ENCODE data around the gene SMG6.
"Not testable (repeated sequence)": the region's sequence is repeated elsewhere in the genome, so short reads cannot be mapped to it uniquely, and the experiment has no call there.

SMG6 gene

GRCh38 chr17:2181206-2181896, 122.2 kb downstream of the SMG6 start:
- DNase-seq (ENCODE audit: low read depth in 2 of 3, low spot score in 1 of 3), result no peak

- DNase-seq (ENCODE audit: low read depth in 2 of 3, low spot score in 1 of 3), result no peak
Measured at GRCh38 chr17:2180768-2181167, 122.8 kb downstream of the SMG6 start.

GRCh38 chr17:2179615-2180295, 123.8 kb downstream of the SMG6 start:
- no peak for DNase-seq (ENCODE audit: low read depth in 2 of 3, low spot score in 1 of 3)

GRCh38 chr17:2178798-2179501, 124.6 kb downstream of the SMG6 start:
- no peak for DNase-seq (ENCODE audit: low read depth in 2 of 3, low spot score in 1 of 3)

GRCh38 chr17:2177235-2177811, 126.3 kb downstream of the SMG6 start:
- no peak for DNase-seq (ENCODE audit: low read depth in 2 of 3, low spot score in 1 of 3)

GRCh38 chr17:2176499-2177169, 127.0 kb downstream of the SMG6 start:
- DNase-seq (ENCODE audit: low read depth in 2 of 3, low spot score in 1 of 3), result no peak

- no peak for DNase-seq (ENCODE audit: low read depth in 2 of 3, low spot score in 1 of 3)
Measured at GRCh38 chr17:2175294-2175628, 128.3 kb downstream of the SMG6 start.

- DNase-seq (ENCODE audit: low read depth in 2 of 3, low spot score in 1 of 3), result no peak
Measured at GRCh38 chr17:2174468-2175293, 128.9 kb downstream of the SMG6 start.

GRCh38 chr17:2174014-2174413, 129.6 kb downstream of the SMG6 start:
- no peak for DNase-seq (ENCODE audit: low read depth in 2 of 3, low spot score in 1 of 3)

- no peak for DNase-seq (ENCODE audit: low read depth in 2 of 3, low spot score in 1 of 3)
Measured at GRCh38 chr17:2172999-2173398, 130.6 kb downstream of the SMG6 start.

GRCh38 chr17:2172077-2172851, 131.3 kb downstream of the SMG6 start:
- DNase-seq (ENCODE audit: low read depth in 2 of 3, low spot score in 1 of 3), result no peak

GRCh38 chr17:2171702-2172076, 131.9 kb downstream of the SMG6 start:
- no peak for DNase-seq (ENCODE audit: low read depth in 2 of 3, low spot score in 1 of 3)

- DNase-seq (ENCODE audit: low read depth in 2 of 3, low spot score in 1 of 3), result no peak
Measured at GRCh38 chr17:2170023-2170422, 133.6 kb downstream of the SMG6 start.

GRCh38 chr17:2165723-2166122, 137.9 kb downstream of the SMG6 start:
- DNase-seq (ENCODE audit: low read depth in 2 of 3, low spot score in 1 of 3), result not testable (repeated sequence)

GRCh38 chr17:2158396-2158780, 145.2 kb downstream of the SMG6 start:
- DNase-seq (ENCODE audit: low read depth in 2 of 3, low spot score in 1 of 3), result no peak

- no peak for DNase-seq (ENCODE audit: low read depth in 2 of 3, low spot score in 1 of 3)
Measured at GRCh38 chr17:2157675-2158395, 145.8 kb downstream of the SMG6 start.

GRCh38 chr17:2157081-2157480, 146.5 kb downstream of the SMG6 start:
- no peak for DNase-seq (ENCODE audit: low read depth in 2 of 3, low spot score in 1 of 3)

- DNase-seq (ENCODE audit: low read depth in 2 of 3, low spot score in 1 of 3), result no peak
Measured at GRCh38 chr17:2156666-2157065, 146.9 kb downstream of the SMG6 start.

- DNase-seq (ENCODE audit: low read depth in 2 of 3, low spot score in 1 of 3), result no peak
Measured at GRCh38 chr17:2155573-2155972, 148.0 kb downstream of the SMG6 start.

All from stimulated activated CD4-positive, alpha-beta T cell treated with anti-CD3 and anti-CD28 coated beads, Interleukin-12 subunit alpha, Interleukin-12 subunit beta, amount 100 ng/mL, for 48 hours (primary cell).